GM12878 (cell line): ENCODE data around the gene PREB. TPM values are rescaled to one million over a fixed set of nuclear protein-coding genes. Genes with fewer than 3 reads are reported as not detected.

Source experiments
- ATAC-seq: fragments of 200-7000 bp; cut with Tn5 transposase; 3 replicates; pipeline ENCODE4 v1.9.1; 2020; ENCODE audit warnings: mild to moderate bottlenecking, moderate library complexity
- BruUV-seq: library from RNA; stranded (reverse); fragments of 400-500 nt; replicated peaks from 2 replicates; lab custom pipeline; 2021; lab: Mats Ljungman, UMichigan
- CTCF ChIA-PET: fragments of 300-600 bp; sonication (Branson Sonifier 250); formaldehyde crosslinking; extraction: SDS; loops from one replicate; lab custom pipeline; 2021; ENCODE audit warnings: inconsistent platforms; lab: Yijun Ruan, JAX
- POLR2A ChIA-PET: fragments of 350-600 bp; formaldehyde crosslinking; extraction: SDS; loops from one replicate; lab custom pipeline; 2021; ENCODE audit warnings: inconsistent platforms; lab: Charles Lee
- RAD21 ChIA-PET: fragments of 300-600 bp; sonication (Branson Sonifier 250); formaldehyde crosslinking; loops from one replicate; lab custom pipeline; 2023; ENCODE audit warnings: antibody characterized with exemption; ENCODE audit not compliant: unreplicated experiment; lab: Charles Lee
- SMC1A ChIA-PET: fragments of 300-600 bp; sonication (Branson Sonifier 250); formaldehyde crosslinking; loops from one replicate; lab custom pipeline; 2023; ENCODE audit not compliant: unreplicated experiment, uncharacterized antibody; lab: Charles Lee
- DNase-seq: peaks from one replicate; pipeline ENCODE4 v3.0.0-alpha.2; 2011; ENCODE audit warnings: low read depth, low spot score
- FAIRE-seq: peaks from 3 replicates; lab custom pipeline; 2011; peaks lifted over from hg19 to GRCh38; lab: Jason Lieb, UNC
- H2AFZ ChIP-seq: 2 replicates; pipeline ENCODE4 v1.6.0; 2011; ENCODE audit warnings: low read depth, low read length, control low read depth; ENCODE audit not compliant: control insufficient read depth
- H3K27ac ChIP-seq: 2 replicates; pipeline ENCODE4 v1.5.1; 2011; ENCODE audit warnings: control low read depth; ENCODE audit not compliant: control insufficient read depth, insufficient read depth
- H3K27me3 ChIP-seq, 2 experiments: replicated peaks in 1 of 2; 2 replicates each; pipeline versions ENCODE4 v1.6.0 to v1.6.1; 2011; ENCODE audit warnings: low read length in 1 of 2; ENCODE audit not compliant: control insufficient read depth in 2 of 2, insufficient read depth in 2 of 2
- H3K36me3 ChIP-seq, 2 experiments: 2 replicates each; pipeline ENCODE4 v1.5.1; 2011; ENCODE audit warnings: low read length in 1 of 2; ENCODE audit not compliant: control insufficient read depth in 2 of 2, insufficient read depth in 2 of 2
- H3K4me1 ChIP-seq: 2 replicates; pipeline ENCODE4 v1.6.1; 2011; ENCODE audit warnings: mild to moderate bottlenecking, low read length, moderate library complexity, mixed read lengths; ENCODE audit not compliant: control insufficient read depth, insufficient read depth
- H3K4me2 ChIP-seq: 2 replicates; pipeline ENCODE4 v1.6.0; 2011; ENCODE audit warnings: control low read depth; ENCODE audit not compliant: control insufficient read depth, insufficient read depth
- H3K4me3 ChIP-seq: fragments of 200-600 bp; sonication (generic); 2 replicates; pipeline ENCODE4 v1.5.1; 2016
- H3K79me2 ChIP-seq: 2 replicates; pipeline ENCODE4 v1.6.0; 2011; ENCODE audit warnings: low read length; ENCODE audit not compliant: control insufficient read depth, insufficient read depth
- H3K9ac ChIP-seq: 2 replicates; pipeline ENCODE4 v1.8.0; 2011; ENCODE audit warnings: low read length, control low read depth, mixed read lengths; ENCODE audit not compliant: control insufficient read depth, insufficient read depth
- H3K9me3 ChIP-seq: replicated peaks from 3 replicates; pipeline ENCODE4 v1.5.1; 2011; ENCODE audit warnings: mild to moderate bottlenecking, low read length; ENCODE audit not compliant: control insufficient read depth, insufficient read depth
- H4K20me1 ChIP-seq: 2 replicates; pipeline ENCODE4 v1.6.0; 2011; ENCODE audit not compliant: control insufficient read depth, insufficient read depth
- CHD4 ChIP-seq: fragments of 200-600 bp; sonication (generic); IDR thresholded peaks from 2 replicates; pipeline ENCODE4 v1.6.1; 2016; ENCODE audit warnings: mild to moderate bottlenecking
- CTCF ChIP-seq, 3 experiments: IDR thresholded peaks in 2 of 3; conservative IDR thresholded peaks in 1 of 3; 2 replicates each; pipeline ENCODE4 v1.5.1; 2011; ENCODE audit warnings: low read depth in 3 of 3, low read length in 3 of 3, mild to moderate bottlenecking in 3 of 3, control low read depth in 2 of 3, moderate library complexity in 2 of 3, inconsistent platforms in 1 of 3, mixed read lengths in 1 of 3; ENCODE audit not compliant: control insufficient read depth in 2 of 3, insufficient read depth in 1 of 3; ENCODE audit errors: extremely low read depth in 1 of 3
- DPF2 ChIP-seq: fragments of 450-650 bp; IDR thresholded peaks from 2 replicates; pipeline ENCODE4 v1.6.1; 2017; ENCODE audit warnings: mild to moderate bottlenecking
- E4F1 ChIP-seq: fragments of 450-650 bp; IDR thresholded peaks from 2 replicates; pipeline ENCODE4 v1.6.1; 2018; ENCODE audit warnings: borderline replicate concordance, mild to moderate bottlenecking; ENCODE audit not compliant: partially characterized antibody
- ELK1 ChIP-seq: IDR thresholded peaks from 2 replicates; pipeline ENCODE4 v1.6.1; 2012; ENCODE audit warnings: low read depth, low read length, improper control_type of control experiment
- IKZF2 ChIP-seq, 2 experiments: fragments of 450-650 bp; IDR thresholded peaks; 2 replicates each; pipeline ENCODE4 v1.6.1; 2017; ENCODE audit warnings: mild to moderate bottlenecking in 2 of 2, moderate library complexity in 2 of 2
- RCOR1 ChIP-seq: conservative IDR thresholded peaks from 2 replicates; pipeline ENCODE4 v1.6.1; 2012; ENCODE audit warnings: low read depth, low read length, improper control_type of control experiment
- RELB ChIP-seq: fragments of 450-650 bp; IDR thresholded peaks from 2 replicates; pipeline ENCODE4 v1.6.1; 2017; ENCODE audit warnings: low read depth, mild to moderate bottlenecking, moderate library complexity
- SMC3 ChIP-seq: IDR thresholded peaks from 2 replicates; pipeline ENCODE4 v1.6.1; 2011; ENCODE audit warnings: low read length, improper control_type of control experiment, borderline replicate concordance
- TCF3 ChIP-seq: IDR thresholded peaks from 2 replicates; pipeline ENCODE4 v1.6.1; 2012; ENCODE audit warnings: low read depth, mild to moderate bottlenecking, low read length, borderline replicate concordance; ENCODE audit not compliant: insufficient read depth
- YY1 ChIP-seq: IDR thresholded peaks from 2 replicates; pipeline ENCODE4 v1.6.1; 2011; ENCODE audit warnings: low read depth, mild to moderate bottlenecking, low read length
- ZBTB4 ChIP-seq: fragments of 450-650 bp; formaldehyde crosslinking; IDR thresholded peaks from 2 replicates; pipeline ENCODE4 v1.4.0; 2022; ENCODE audit warnings: mild to moderate bottlenecking, moderate library complexity
- ZNF384 ChIP-seq: IDR thresholded peaks from 2 replicates; pipeline ENCODE4 v1.6.1; 2012; ENCODE audit warnings: low read depth, mild to moderate bottlenecking, low read length, improper control_type of control experiment, borderline replicate concordance
- WGBS: methylation state at CpG from one replicate; pipeline ENCODE4 v1.1.6; 2016; ENCODE audit warnings: low lambda C conversion rate; ENCODE audit not compliant: insufficient replicate concordance, insufficient coverage; ENCODE audit errors: missing lambda C conversion rate; 5-methylcytosine and 5-hydroxymethylcytosine counted together
- in situ Hi-C: fragments of 300-500 bp; cut with MboI; formaldehyde crosslinking; loops from 9 replicates; pipeline ENCODE4 v1.14.3; 2018; ENCODE audit warnings: mixed read lengths
- intact Hi-C: fragments of 100-400 bp; cut with micrococcal nuclease; formaldehyde crosslinking; loops from one replicate; pipeline ENCODE4 v1.14.2; 2022; ENCODE audit not compliant: unreplicated experiment
- polyA plus RNA-seq, 11 experiments: library from polyadenylated mRNA; depleted of rRNA in 4 of 11; unstranded in 6 of 11; stranded (reverse) in 5 of 11; fragments of >200 nt; fragmentation: Nextera tagmentation in 4 of 11; fragmentation: Illumina TruSeq in 1 of 11; extraction: Ambion mirVana in 4 of 11; extraction: Trizol in 1 of 11; gene quantifications; 1 replicate in 1 of 11; 2 replicates in 10 of 11; pipeline versions ENCODE4 v1.2.1 to v1.2.3, GENCODE V29; 2011 to 2016; ENCODE audit warnings: inconsistent platforms in 2 of 11, missing spikeins in 2 of 11, low read depth in 1 of 11
- total RNA-seq, 4 experiments: library from RNA; depleted of rRNA in 3 of 4; stranded (reverse); fragments of >200 nt in 3 of 4; fragmentation: Illumina TruSeq in 1 of 4; extraction: Trizol in 1 of 4; gene quantifications; 2 replicates each; pipeline versions ENCODE4 v1.2.1 to v1.2.3, GENCODE V29; 2013 to 2021

PREB gene
- total and polyA plus RNA-seq, 10 of the 15 experiments (the other 5 are each of a cell fraction or from before 2014, with no cell fraction given) = 26.3 to 101 (median 52.7) TPM

GRCh38 chr2:27182346-27182745 is 47.9 kb upstream of the PREB start:
- BruUV-seq = no TSS peak
- ChIA-PET CTCF (interaction anchor here (0.6 to 1.0 kb wide), 2 partner anchors 13 to 435 kb away, joined by 3 to 6 read pairs; no protein-coding TSS in a partner anchor), POLR2A (interaction anchor here (0.6 kb wide), 1 partner anchor 398 kb away, joined by 3 read pairs; no protein-coding TSS in a partner anchor), RAD21 (interaction anchor here (0.6 kb wide), 1 partner anchor 23 kb away, joined by 4 read pairs; no protein-coding TSS in a partner anchor), SMC1A (interaction anchor here (0.6 to 1.1 kb wide), 2 partner anchors 149 to 429 kb away, joined by 3 read pairs; no protein-coding TSS in a partner anchor)
- Histone ChIP-seq H3K9me3 (no peaks in the 10 kb centered on the region), H2AFZ (no peak overlapping the region), H3K9ac (no peak overlapping the region), H3K36me3 (no peaks in the 10 kb centered on the region), H3K4me2 (no peak overlapping the region), H4K20me1 (no peaks in the 10 kb centered on the region), H3K27ac (no peak overlapping the region), H3K4me1 (peaks cover 6% of the 10 kb centered on the region; the same call in 1 of the 2 replicates), H3K79me2 (no peaks in the 10 kb centered on the region), H3K4me3 (no peak overlapping the region), H3K27me3 (no peaks in the 10 kb centered on the region; a peak in 1 of 4 replicates)
- in situ Hi-C loops = no loop called here
- DNase-seq (no peak), FAIRE-seq (no peak), ATAC-seq (no peak)
- intact Hi-C loops = loop anchor here (5.0 kb wide), 1 partner anchor 50 kb away; the partner anchor contains the start of gene PREB
- WGBS = 36% methylated on average over 4 of the region's 4 CpGs
- TF ChIP-seq ZNF384 (no peak), SMC3 (no peak), YY1 (no peak), IKZF2 (IDR thresholded peaks at IDR 0.05) (no peak), RCOR1 (no peak), RELB (no peak), TCF3 (no peak), CHD4 (no peak), ZBTB4 (CRISPR knock-in tag) (no peak), DPF2 (no peak), CTCF (IDR thresholded peaks at IDR 0.05 in 2 of 3, conservative IDR thresholded peaks at IDR 0.05 in 1 of 3; ENCODE audit: control insufficient read depth in 2 of 3, extremely low read depth in 1 of 3, insufficient read depth in 1 of 3, low read depth in 3 of 3, low read length in 3 of 3) (no peak), ELK1 (no peak), E4F1 (no peak)
